Stomach (tissue), 9 donors: ENCODE data around the gene CNRIP1. TPM values are rescaled to one million over a fixed set of nuclear protein-coding genes. Genes with fewer than 3 reads are reported as not detected.

ENCODE experiments used
- DNase-seq, 2 donors: peaks; one replicate each; pipeline versions ENCODE4 v3.0.0 to v3.0.0-alpha.2; 2013 to 2019
- H3K27ac ChIP-seq, 5 donors: fragments of 200-600 bp in 4 of 5; sonication (generic) in 4 of 5; one replicate each; pipeline ENCODE4 v1.5.1; 2013 to 2019; ENCODE audit warnings: mild to moderate bottlenecking in 1 of 5, moderate library complexity in 1 of 5
- H3K27me3 ChIP-seq, 3 donors: fragments of 200-600 bp; sonication (generic); one replicate each; pipeline ENCODE4 v1.5.1; 2017 to 2019; ENCODE audit warnings: mixed run types in 1 of 3
- H3K36me3 ChIP-seq, 4 donors: fragments of 200-600 bp; sonication (generic); 1 replicate in 3 of 4; 2 replicates in 1 of 4; pipeline ENCODE4 v1.5.1; 2016 to 2019
- H3K4me1 ChIP-seq, 4 donors: fragments of 200-600 bp; sonication (generic); one replicate each; pipeline ENCODE4 v1.5.1; 2016 to 2019
- H3K4me3 ChIP-seq, 4 donors: fragments of 200-600 bp; sonication (generic) in 3 of 4; one replicate each; pipeline ENCODE4 v1.5.1; 2016 to 2019; ENCODE audit warnings: mild to moderate bottlenecking in 1 of 4
- H3K9me3 ChIP-seq, 4 donors: fragments of 200-600 bp; sonication (generic); one replicate each; pipeline ENCODE4 v1.5.1; 2016 to 2019
- EP300 ChIP-seq: sonication (generic); formaldehyde crosslinking; IDR thresholded peaks from one replicate; pipeline ENCODE4 v1.6.1; 2017; ENCODE audit warnings: antibody characterized with exemption
- POLR2A ChIP-seq, 4 donors: fragments of 450-650 bp; IDR thresholded peaks; one replicate each; pipeline ENCODE4 v1.6.1; 2016; ENCODE audit warnings: antibody characterized with exemption in 4 of 4, control low read depth in 2 of 4, mild to moderate bottlenecking in 1 of 4, moderate library complexity in 1 of 4
- POLR2AphosphoS5 ChIP-seq, 3 donors: sonication (generic); formaldehyde crosslinking; IDR thresholded peaks; one replicate each; pipeline ENCODE4 v1.6.1; 2016; ENCODE audit warnings: antibody characterized with exemption in 3 of 3
- WGBS, 5 donors: extraction: QIAGEN DNeasy Blood & Tissue Kit in 3 of 5; methylation state at CpG; one replicate each; pipeline versions ENCODE4 v1.1.5 to v1.1.7; 2013 to 2018; 5-methylcytosine and 5-hydroxymethylcytosine counted together
- intact Hi-C: fragments of 100-400 bp; cut with DNase I; formaldehyde crosslinking; loops from one replicate; pipeline ENCODE4 v1.15.1; 2023; ENCODE audit warnings: low total_unique reads
- polyA plus RNA-seq, 3 donors: library from polyadenylated mRNA; stranded (reverse); fragments of 200-250 nt; gene quantifications; one replicate each; pipeline ENCODE4 v1.2.3, GENCODE V29; 2013
- total RNA-seq, 5 donors: library from RNA; depleted of rRNA; stranded (reverse); fragments of >200 nt; gene quantifications; one replicate each; pipeline versions ENCODE4 v1.1.0 to v1.2.3, GENCODE V29; 2014 to 2016
- TF ChIP-seq, protein P1 (sequence below), 7 experiments: fragments of 450-650 bp in 4 of 7; fragments of 200-600 bp in 3 of 7; sonication (generic) in 3 of 7; IDR thresholded peaks; one replicate each; pipeline ENCODE4 v1.5.1; 2016 to 2019; ENCODE audit warnings: antibody characterized with exemption in 7 of 7, control low read depth in 2 of 7, mild to moderate bottlenecking in 1 of 7
- donor health status: healthy with polysubstance abuse.
- donor health status: Bipolar disorder and iron deficiency.
- donor health status: healthy.

The CNRIP1 gene
- total and polyA plus RNA-seq, 8 donors = 6.2 to 107 (median 21.4) TPM; not detected in 1

DNA sequence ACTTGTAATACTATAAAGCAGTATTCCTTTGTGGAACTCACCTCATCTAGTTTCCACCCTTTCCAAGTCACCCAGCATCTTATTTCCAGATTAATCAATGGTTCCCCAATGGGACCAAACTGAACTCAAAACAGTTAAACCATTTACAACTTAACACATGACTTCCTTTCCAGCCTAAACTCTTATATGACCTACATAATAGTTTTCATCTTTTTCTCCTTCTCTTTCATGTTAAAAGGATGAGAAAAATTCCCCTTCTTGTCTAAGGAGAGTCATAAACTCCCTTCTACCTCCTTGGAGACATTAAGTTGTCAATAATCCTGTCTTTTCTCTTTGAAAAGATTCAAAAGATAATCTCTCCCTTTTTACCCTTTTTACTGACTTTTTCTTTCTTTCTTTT, 74.1 kb downstream of the CNRIP1 start:
- H3K27me3 ChIP-seq = no peaks in the 10 kb centered on the region
- intact Hi-C loops = loop anchor here (10.0 kb wide), 1 partner anchor 51 kb away; no protein-coding TSS in a partner anchor
- TF ChIP-seq EP300 (no peak), POLR2A (IDR thresholded peaks at IDR 0.05) (no peak)

DNA sequence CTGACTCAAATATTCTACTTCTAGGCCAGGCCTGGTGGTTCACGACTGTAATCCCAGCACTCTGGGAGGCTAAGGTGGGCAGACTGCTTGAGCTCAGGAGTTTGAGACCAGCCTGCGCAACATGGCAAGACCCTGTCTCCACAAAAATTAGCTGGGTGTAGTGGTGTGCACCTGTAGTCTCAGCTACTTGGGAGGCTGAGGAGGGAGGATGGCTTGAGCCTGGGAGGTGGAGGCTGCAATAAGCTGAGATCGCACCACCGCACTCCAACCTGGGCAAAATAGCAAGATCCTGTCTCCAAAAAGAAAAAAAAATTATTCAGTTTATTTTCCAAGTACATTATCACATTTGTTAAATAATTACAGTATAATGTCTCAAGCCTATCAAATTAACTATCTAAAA, 74.7 kb downstream of the CNRIP1 start:
- Histone ChIP-seq H3K27me3 (no peaks in the 10 kb centered on the region), H3K27ac (no peak overlapping the region), H3K36me3 (no peaks in the 10 kb centered on the region), H3K9me3 (no peaks in the 10 kb centered on the region), H3K4me1 (peaks cover 41 to 100% (median 77%) of the 10 kb centered on the region in 4 donors), H3K4me3 (no peak overlapping the region)
- no peak for DNase-seq
- 91 to 99% (median 93%) methylated on average over 4 of the region's 4 CpGs for WGBS, 5 donors
- intact Hi-C loops = loop anchor here (10.0 kb wide), 1 partner anchor 50 kb away; no protein-coding TSS in a partner anchor
- TF ChIP-seq POLR2A (IDR thresholded peaks at IDR 0.05) (no peak), EP300 (no peak), POLR2AphosphoS5 (IDR thresholded peaks at IDR 0.05) (no peak)
- TF ChIP-seq, protein P1, sequence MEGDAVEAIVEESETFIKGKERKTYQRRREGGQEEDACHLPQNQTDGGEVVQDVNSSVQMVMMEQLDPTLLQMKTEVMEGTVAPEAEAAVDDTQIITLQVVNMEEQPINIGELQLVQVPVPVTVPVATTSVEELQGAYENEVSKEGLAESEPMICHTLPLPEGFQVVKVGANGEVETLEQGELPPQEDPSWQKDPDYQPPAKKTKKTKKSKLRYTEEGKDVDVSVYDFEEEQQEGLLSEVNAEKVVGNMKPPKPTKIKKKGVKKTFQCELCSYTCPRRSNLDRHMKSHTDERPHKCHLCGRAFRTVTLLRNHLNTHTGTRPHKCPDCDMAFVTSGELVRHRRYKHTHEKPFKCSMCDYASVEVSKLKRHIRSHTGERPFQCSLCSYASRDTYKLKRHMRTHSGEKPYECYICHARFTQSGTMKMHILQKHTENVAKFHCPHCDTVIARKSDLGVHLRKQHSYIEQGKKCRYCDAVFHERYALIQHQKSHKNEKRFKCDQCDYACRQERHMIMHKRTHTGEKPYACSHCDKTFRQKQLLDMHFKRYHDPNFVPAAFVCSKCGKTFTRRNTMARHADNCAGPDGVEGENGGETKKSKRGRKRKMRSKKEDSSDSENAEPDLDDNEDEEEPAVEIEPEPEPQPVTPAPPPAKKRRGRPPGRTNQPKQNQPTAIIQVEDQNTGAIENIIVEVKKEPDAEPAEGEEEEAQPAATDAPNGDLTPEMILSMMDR (IDR thresholded peaks at IDR 0.05) = no peak

More for the DNA sequence above, 74.1 kb downstream of the CNRIP1 start:
- no peak for DNase-seq
- Histone ChIP-seq H3K4me1 (peaks cover 42 to 100% (median 77%) of the 10 kb centered on the region in 4 donors), H3K9me3 (no peaks in the 10 kb centered on the region), H3K36me3 (no peaks in the 10 kb centered on the region), H3K4me3 (no peak overlapping the region), H3K27ac (no peak overlapping the region)

- intact Hi-C loops = loop anchor here (10.0 kb wide), 1 partner anchor 50 kb away; no protein-coding TSS in a partner anchor
- Histone ChIP-seq H3K27ac (peak overlapping the region in 1 of 5 donors; percentile 11), H3K9me3 (no peaks in the 10 kb centered on the region), H3K36me3 (no peaks in the 10 kb centered on the region), H3K27me3 (no peaks in the 10 kb centered on the region), H3K4me1 (peaks cover 35 to 100% (median 74%) of the 10 kb centered on the region in 4 donors), H3K4me3 (no peak overlapping the region)
- WGBS, 5 donors = 53 to 70% (median 60%) methylated on average over 2 of the region's 2 CpGs
- DNase-seq = no peak
- no peak for TF ChIP-seq POLR2AphosphoS5 (IDR thresholded peaks at IDR 0.05)
- TF ChIP-seq, protein P1 (IDR thresholded peaks at IDR 0.05) = no peak
- TF ChIP-seq POLR2A (IDR thresholded peaks at IDR 0.05) = no peak
- TF ChIP-seq EP300 = no peak
Observed at GRCh38 chr2:68244456-68244855, 75.3 kb downstream of the CNRIP1 start.

Other genes with a start within 250 kb of the CNRIP1 start
- gene PNO1, start 162.1 kb downstream of the CNRIP1 start, total RNA-seq = 10 to 100 TPM; 15.2 to 65.8 (median 21.4) TPM
- 10 to 100 TPM in 2 of 3 donors, 1 to 10 TPM in 1; 6.1 to 13.6 (median 11.8) TPM for gene PNO1, start 162.1 kb downstream of the CNRIP1 start, polyA plus RNA-seq
- gene PPP3R1, start 67.4 kb downstream of the CNRIP1 start, total RNA-seq = 10 to 100 TPM in 4 of 5 donors, 1 to 10 TPM in 1; 1.2 to 65.7 (median 24.5) TPM
- gene PPP3R1, start 67.4 kb downstream of the CNRIP1 start, polyA plus RNA-seq = 10 to 100 TPM; 12.3 to 19.6 (median 14.9) TPM
- 10 to 100 TPM in 1 of 5 donors, 1 to 10 TPM in 3, under 1 TPM in 1; 0.45 to 13.2 (median 2.6) TPM for gene PLEK, start 45.3 kb upstream of the CNRIP1 start, total RNA-seq
- gene PLEK, start 45.3 kb upstream of the CNRIP1 start, polyA plus RNA-seq = 10 to 100 TPM in 1 of 3 donors, 1 to 10 TPM in 2; 3.8 to 18.1 (median 5.5) TPM
- gene FBXO48, start 147.3 kb upstream of the CNRIP1 start, total RNA-seq = 1 to 10 TPM in 1 of 5 donors, under 1 TPM in 3, not detected in 1; 0.43 to 1.2 (median 0.50) TPM
- gene FBXO48, start 147.3 kb upstream of the CNRIP1 start, polyA plus RNA-seq = 1 to 10 TPM in 1 of 3 donors, under 1 TPM in 2; 0.58 to 1.1 (median 0.62) TPM
- gene APLF, start 147.6 kb upstream of the CNRIP1 start, total RNA-seq = 1 to 10 TPM in 3 of 5 donors, under 1 TPM in 2; 0.29 to 9.4 (median 5.5) TPM
- gene APLF, start 147.6 kb upstream of the CNRIP1 start, polyA plus RNA-seq = under 1 TPM; 0.46 to 0.85 (median 0.68) TPM